Body of pancreas (tissue), 4 donors: ENCODE measurements around the gene CCDC27. TPM values are rescaled to one million over a fixed set of nuclear protein-coding genes. Genes with fewer than 3 reads are reported as not detected.

Experiments
- ATAC-seq: fragments of 150-250 bp; one replicate; pipeline ENCODE4 v1.9.1; 2016
- DNase-seq, 4 donors: peaks; one replicate each; pipeline ENCODE4 v3.0.0-alpha.2; 2019
- H3K27ac ChIP-seq, 4 donors: fragments of 200-600 bp; sonication (generic); 1 replicate in 3 of 4; 2 replicates in 1 of 4; pipeline versions ENCODE4 v1.5.1 to v1.6.1; 2016 to 2019; ENCODE audit warnings: mild to moderate bottlenecking in 1 of 4, mixed read lengths in 1 of 4, moderate library complexity in 1 of 4
- H3K27me3 ChIP-seq, 2 donors: fragments of 200-600 bp; sonication (generic); one replicate each; pipeline ENCODE4 v1.6.0; 2016; ENCODE audit warnings: mild to moderate bottlenecking in 1 of 2
- H3K36me3 ChIP-seq, 2 donors: fragments of 200-600 bp; sonication (generic); replicated peaks in 1 of 2; 2 replicates each; pipeline ENCODE4 v1.5.1; 2016; ENCODE audit warnings: low read depth in 2 of 2; ENCODE audit not compliant: insufficient read depth in 1 of 2
- H3K4me1 ChIP-seq: fragments of 200-600 bp; sonication (generic); one replicate; pipeline ENCODE4 v1.6.0; 2016
- H3K4me3 ChIP-seq, 2 donors: fragments of 200-600 bp; sonication (generic); 1 replicate in 1 of 2; 2 replicates in 1 of 2; pipeline ENCODE4 v1.5.1; 2016 to 2019
- H3K9me3 ChIP-seq, 3 donors: fragments of 200-600 bp; sonication (generic); 1 replicate in 2 of 3; 2 replicates in 1 of 3; pipeline ENCODE4 v1.5.1; 2016
- CTCF ChIP-seq, 7 experiments: fragments of 450-650 bp in 4 of 7; fragments of 200-600 bp in 3 of 7; sonication (generic) in 3 of 7; IDR thresholded peaks; one replicate each; pipeline ENCODE4 v1.5.1; 2016 to 2019; ENCODE audit warnings: antibody characterized with exemption in 7 of 7
- POLR2A ChIP-seq, 3 donors: fragments of 450-650 bp; IDR thresholded peaks; one replicate each; pipeline ENCODE4 v1.6.1; 2016; ENCODE audit warnings: antibody characterized with exemption in 3 of 3, mild to moderate bottlenecking in 2 of 3
- WGBS, 2 donors: methylation state at CpG; one replicate each; pipeline ENCODE4 v1.1.5; 2017; 5-methylcytosine and 5-hydroxymethylcytosine counted together
- intact Hi-C: fragments of 100-400 bp; cut with DNase I; formaldehyde crosslinking; loops from one replicate; pipeline ENCODE4 v1.15.1; 2023
- total RNA-seq, 2 donors: library from RNA; depleted of rRNA; stranded (reverse); fragments of >200 nt; gene quantifications; one replicate each; pipeline ENCODE4 v1.1.0, GENCODE V29; 2016

CCDC27 gene
- total RNA-seq, 2 donors from 2014 or later = not detected

DNA sequence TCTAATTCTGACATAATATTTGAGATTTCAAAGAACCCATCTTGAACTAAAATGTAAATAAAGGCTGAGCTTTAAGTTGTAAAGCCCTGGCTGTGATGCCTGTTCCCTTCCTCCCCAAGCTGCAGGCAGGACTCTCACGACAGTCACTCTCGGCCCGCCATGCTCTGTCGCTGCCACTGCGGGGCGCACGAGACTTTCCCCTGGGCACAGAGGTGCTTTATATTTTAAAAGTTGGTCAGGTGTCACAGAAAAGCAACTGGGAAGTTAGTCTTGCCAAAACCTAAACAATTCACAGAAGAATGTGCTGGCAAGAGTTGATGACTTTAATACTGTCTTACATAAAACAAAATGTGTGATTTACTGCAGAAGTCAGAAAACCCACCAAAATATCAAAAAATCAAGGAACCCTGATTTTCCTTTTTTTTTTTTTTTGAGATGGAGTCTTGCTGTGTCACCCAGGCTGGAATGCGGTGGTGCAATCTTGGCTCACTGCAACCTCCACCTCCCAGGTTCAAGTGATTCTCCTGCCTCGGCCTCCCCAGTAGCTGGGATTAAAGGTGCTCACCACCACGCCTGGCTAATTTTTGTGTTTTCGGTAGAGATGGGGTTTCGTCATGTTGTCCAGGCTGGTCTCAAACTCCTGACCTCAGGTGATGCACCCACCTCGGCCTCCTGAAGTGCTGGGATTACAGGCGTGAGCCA is 33.4 kb downstream of the CCDC27 start:
- Histone ChIP-seq H3K4me1 (peaks cover 3% of the 10 kb centered on the region), H3K27me3 (no peaks in the 10 kb centered on the region), H3K9me3 (no peaks in the 10 kb centered on the region), H3K4me3 (no peak overlapping the region), H3K27ac (no peak overlapping the region), H3K36me3 (peaks cover 21 to 40% of the 10 kb centered on the region in 2 donors)
- ATAC-seq = no peak
- DNase-seq = no peak
- WGBS, 2 donors = 82% methylated on average over 14 of the region's 14 CpGs
- peak in 1 of 7 experiments; percentile 9 for TF ChIP-seq CTCF (IDR thresholded peaks at IDR 0.05)
- TF ChIP-seq POLR2A (IDR thresholded peaks at IDR 0.05) = no peak
- intact Hi-C loops = no loop called here

- Histone ChIP-seq H3K9me3 (no peaks in the 10 kb centered on the region), H3K27me3 (no peaks in the 10 kb centered on the region), H3K4me1 (peaks cover 6% of the 10 kb centered on the region), H3K4me3 (no peak overlapping the region), H3K36me3 (peaks cover 19 to 32% of the 10 kb centered on the region in 2 donors), H3K27ac (no peak overlapping the region)
- TF ChIP-seq POLR2A (IDR thresholded peaks at IDR 0.05) = no peak
- TF ChIP-seq CTCF (IDR thresholded peaks at IDR 0.05) = no peak
- intact Hi-C loops = no loop called here
- WGBS, 2 donors = 88 to 92% methylated on average over 38 to 45 of the region's 45 CpGs
- DNase-seq = no peak
- no peak for ATAC-seq
These were observed 34.5 kb downstream of the CCDC27 start for GRCh38 chr1:3786468-3787348.

DNA sequence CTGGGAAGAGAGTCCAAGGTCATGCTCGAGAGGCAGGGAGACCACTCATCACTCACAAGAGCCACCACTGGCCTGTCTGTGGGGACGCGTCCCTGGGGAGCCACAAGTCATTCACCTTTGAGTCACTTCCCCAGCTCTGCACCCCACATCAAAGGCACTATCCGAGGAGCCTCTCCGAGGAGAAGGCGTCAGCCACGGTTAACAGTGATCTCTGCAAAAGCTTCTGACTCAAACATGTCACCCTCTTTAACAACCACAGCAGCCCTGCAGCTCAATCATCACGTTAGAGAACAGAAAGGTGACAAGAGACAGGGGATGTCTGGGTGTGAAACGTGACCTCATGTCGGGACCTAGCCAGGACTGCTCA is 35.1 kb downstream of the CCDC27 start:
- intact Hi-C loops = no loop called here
- H3K9me3 ChIP-seq = no peaks in the 10 kb centered on the region
- no peak overlapping the region for H3K27ac ChIP-seq
- DNase-seq (no peak), ATAC-seq (no peak)
- TF ChIP-seq POLR2A (IDR thresholded peaks at IDR 0.05) (no peak), CTCF (IDR thresholded peaks at IDR 0.05) (no peak)
- WGBS, 2 donors = 79 to 82% methylated on average over 10 of the region's 10 CpGs
- no peaks in the 10 kb centered on the region for H3K27me3 ChIP-seq
- H3K36me3 ChIP-seq = peaks cover 12 to 26% of the 10 kb centered on the region in 2 donors
- H3K4me3 ChIP-seq = no peak overlapping the region
- H3K4me1 ChIP-seq = peaks cover 6% of the 10 kb centered on the region

DNA sequence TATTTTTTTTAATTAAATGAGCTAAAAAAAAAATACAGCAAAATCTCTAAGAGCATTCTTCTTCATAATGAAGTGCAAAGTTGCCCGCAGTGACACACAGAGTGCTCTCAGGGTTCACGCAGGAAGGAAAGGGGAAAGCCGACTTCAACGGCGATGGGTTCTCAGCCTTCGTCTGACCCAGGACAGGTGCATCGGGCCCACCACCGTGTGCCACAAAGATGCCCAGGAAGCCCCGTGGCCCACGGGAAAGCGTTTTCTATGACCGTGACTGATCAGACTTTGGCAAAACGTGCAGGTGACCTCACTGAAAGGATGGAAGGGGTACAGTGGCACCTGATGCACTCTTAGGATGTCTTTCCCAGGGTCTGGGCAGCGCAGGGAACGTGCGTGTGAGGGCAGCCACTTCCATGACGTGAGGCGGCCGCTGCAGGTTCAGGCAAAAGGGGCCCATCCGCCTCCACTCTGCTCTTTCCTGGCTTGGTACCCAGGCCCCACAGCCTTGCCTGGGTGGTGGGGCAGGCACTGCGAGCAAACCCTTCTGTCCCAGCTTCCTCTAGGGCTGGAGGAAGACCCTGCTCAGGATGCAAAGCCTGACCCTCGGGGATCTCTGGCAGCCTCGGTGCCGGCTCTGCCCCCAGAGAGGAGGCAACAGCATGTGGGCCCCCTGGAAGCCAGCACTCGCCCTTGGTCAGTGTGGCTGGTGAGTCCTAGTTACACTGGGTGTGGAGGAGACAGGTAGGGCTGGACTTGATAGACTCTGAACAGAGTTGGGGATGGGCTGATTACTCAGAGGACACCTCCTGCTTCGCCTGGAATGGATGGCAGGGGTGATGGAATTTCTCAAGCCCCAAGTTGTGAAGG is 35.7 kb downstream of the CCDC27 start:
- no peak for TF ChIP-seq POLR2A (IDR thresholded peaks at IDR 0.05)
- no peak for TF ChIP-seq CTCF (IDR thresholded peaks at IDR 0.05)
- Histone ChIP-seq H3K9me3 (no peaks in the 10 kb centered on the region), H3K36me3 (peaks cover 11 to 20% of the 10 kb centered on the region in 2 donors), H3K4me1 (peaks cover 7% of the 10 kb centered on the region), H3K27ac (no peak overlapping the region), H3K4me3 (no peak overlapping the region), H3K27me3 (no peaks in the 10 kb centered on the region)
- intact Hi-C loops = no loop called here
- no peak for ATAC-seq
- DNase-seq = no peak
- 85% methylated on average over 14 to 24 of the region's 26 CpGs for WGBS, 2 donors
